GM21423 (cell line): ENCODE data around the gene LRIT3.

ENCODE experiments used
- ATAC-seq: cut with Tn5 transposase; IDR thresholded peaks from one replicate; pipeline ENCODE4 v1.9.1; 2021; ENCODE audit warnings: mild to moderate bottlenecking, moderate library complexity; ENCODE audit not compliant: unreplicated experiment

The LRIT3 gene

DNA sequence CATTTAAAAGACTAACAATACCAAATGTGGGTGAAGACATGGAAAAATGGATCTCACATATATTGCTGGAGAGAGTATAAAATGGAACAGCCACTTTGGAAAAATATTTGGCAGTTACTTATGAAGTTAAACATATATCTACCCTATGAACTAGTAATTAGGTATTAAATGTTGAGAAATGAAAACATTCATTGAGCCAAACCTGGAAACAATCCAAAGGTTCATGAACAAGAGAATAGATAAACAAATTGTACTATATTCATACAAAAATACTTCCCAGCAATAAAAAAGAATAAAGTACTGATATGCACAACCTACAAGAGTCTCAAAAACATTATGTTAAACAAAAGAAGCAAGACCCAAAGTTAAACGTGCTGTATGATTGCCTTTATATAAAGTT is 60.8 kb downstream of the LRIT3 start:
- no peak for ATAC-seq

DNA sequence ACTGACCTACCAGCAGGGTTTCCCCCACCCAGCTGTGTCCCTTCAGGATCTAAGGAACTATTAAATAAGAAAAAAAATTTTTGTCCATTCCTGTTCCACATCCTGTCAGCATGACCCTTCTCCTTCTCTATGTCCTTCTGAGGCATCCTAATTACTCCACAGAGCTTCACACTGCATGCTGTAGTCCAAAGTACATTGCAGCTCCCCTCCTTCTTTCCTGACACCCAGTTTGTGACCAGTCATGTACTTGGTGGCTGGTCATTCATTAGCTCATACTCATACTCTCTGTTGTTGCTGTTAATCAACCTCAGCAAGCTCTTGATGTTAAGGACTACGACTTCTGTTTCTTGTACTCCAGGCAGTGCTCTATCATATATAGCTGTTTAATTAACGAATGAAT is 62.3 kb downstream of the LRIT3 start:
- no peak for ATAC-seq

DNA sequence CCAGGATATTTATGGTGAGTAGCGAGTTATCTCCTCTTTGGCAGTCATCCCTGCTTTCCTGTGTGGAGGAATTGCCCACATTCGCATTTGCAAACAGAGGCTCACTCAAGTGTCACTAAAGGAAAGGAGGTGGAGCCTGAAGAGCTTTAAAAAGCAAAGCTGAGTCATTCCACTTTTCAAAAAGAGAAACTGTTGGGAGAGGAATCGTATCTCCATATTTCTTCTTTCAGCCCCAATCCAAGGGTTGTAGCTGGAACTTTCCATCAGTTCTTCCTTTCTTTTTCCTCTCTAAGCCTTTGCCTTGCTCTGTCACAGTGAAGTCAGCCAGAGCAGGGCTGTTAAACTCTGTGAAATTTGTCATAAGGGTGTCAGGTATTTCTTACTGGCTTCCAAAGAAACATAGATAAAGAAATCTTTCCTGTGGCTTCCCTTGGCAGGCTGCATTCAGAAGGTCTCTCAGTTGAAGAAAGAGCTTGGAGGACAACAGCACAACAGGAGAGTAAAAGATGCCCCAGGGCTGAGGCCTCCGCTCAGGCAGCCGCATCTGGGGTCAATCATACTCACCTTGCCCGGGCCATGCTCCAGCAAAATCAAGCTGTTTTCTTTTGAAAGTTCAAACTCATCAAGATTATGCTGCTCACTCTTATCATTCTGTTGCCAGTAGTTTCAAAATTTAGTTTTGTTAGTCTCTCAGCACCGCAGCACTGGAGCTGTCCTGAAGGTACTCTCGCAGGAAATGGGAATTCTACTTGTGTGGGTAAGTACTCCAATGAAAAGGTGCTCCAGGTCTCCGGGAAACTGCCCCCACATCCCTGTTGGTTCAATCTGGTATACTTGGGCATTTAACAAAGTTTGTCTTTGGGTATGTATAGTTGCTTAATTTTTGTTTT is 65.0 kb downstream of the LRIT3 start, which contains the start of gene EGF:
Gene EGF, plus strand, starts transcription at position 178 of the 890 bp plus-strand sequence. Its CDS starts 453 bp downstream, at position 631.
- ATAC-seq: no peak

DNA sequence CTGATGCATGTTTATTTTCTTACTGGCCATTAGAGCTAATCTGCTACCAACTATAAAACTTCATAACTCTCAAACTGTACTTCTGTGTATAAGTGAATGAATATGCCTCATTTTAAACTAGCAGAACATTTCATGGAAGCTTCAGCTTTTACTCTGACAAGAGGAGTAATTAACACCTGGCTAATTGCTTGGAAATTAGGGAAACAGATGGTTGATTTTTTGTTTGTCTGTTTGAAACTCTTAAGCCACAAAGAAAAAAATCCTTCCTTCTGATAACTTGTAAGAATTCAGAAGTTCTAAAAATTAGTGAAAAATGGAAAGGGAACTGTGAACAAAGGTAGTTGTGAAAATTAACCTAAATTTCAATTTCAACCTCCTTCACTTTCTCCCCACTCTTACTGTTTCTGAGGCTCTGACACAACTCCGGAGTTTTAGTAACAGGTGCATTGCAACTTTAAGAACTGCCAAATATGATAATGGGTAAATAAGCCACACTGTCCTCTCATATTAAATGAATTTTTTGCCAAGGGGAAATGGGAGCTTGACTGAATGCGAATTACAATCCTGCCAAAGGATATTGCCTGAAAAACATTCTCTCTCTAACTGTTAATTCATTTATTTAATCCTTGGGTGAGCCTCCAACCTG is 65.8 kb downstream of the LRIT3 start:
- ATAC-seq: no peak

DNA sequence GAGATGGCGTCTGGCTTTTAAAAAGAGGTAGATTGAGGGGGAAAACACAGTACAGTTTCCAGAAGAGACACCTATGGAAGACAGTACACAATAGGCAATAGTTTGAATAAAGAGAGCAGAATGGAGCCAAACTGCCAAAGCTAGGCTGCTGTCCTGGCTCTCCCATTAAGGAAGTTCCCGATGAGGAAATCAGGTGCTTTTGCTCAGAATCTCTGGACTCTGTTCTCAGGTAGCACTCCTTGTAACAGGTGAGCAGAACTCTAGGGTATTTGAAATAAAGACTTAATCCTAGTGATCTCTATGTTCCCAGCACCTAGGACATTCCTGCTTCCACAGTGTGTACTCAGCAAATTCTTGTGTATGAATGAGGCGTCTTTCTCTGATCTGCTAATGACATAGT is 66.4 kb downstream of the LRIT3 start:
- no peak for ATAC-seq

DNA sequence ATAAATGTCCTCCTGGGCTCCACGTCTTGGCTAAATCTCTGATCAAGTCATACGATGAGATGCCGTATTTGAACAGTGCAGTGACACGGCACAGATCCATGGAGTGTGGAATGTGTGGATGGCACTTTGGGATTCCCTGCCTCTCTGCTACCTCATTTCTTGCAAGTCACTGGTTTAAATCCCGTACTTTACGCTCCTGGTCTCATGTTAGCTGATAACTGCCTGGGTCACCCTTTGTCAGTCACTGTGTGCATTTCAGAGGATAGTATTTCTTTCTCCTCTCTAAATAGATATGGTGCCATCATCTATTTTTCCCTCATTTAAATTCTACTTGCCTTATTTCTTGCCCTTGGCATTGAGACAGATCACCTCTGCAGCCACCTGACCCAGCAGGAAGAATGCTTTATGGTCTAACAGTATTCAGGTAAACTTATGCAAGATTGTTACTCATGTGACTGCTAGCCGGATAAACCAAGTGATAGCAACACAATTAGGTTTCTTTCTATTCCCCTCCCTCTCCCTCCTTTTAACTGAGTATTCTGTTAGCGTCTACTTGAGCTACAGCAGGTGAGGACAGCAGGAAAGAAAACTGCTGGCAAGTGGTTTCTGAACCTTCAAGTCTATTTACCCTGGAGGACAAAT is 67.6 kb downstream of the LRIT3 start:
- ATAC-seq: no peak

DNA sequence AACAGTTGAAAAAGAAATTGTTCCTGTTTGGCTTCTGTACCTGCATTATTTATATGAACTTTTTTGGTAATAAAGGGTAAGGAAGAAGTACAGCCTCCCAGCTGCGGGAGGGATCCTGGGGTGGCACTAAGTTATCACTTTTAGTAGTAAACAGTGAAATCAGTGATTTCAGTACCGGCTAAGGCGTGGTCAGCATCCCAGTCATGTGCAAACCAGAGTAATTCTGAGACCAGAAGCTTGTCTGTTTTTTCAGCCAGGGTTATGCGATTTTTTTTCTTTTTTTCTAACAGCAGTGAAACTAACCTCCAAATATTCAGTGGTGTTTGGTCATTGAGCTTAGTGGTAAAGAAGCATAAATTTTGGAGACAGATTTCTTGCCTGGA is 68.1 kb downstream of the LRIT3 start:
- no peak for ATAC-seq

DNA sequence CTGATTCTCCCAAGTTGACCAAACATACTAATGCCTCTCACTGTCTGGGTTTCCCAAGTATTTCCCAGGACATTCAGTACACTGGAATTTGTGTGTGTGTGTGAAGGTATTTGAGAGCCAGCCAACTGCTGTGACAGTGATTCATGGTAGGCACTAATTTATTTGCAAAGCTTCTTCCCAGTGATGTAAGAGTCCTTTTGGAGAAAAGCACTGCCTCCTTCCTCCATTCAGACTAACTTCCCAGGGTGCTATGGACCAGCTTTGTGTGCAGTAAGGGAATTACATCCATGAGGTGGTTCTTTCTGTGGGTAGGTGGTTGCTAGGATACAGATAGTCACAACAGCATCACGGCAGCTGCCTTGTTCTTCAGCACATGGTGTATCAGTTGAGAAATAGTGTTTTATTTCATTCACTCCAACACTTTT is 73.5 kb downstream of the LRIT3 start:
- ATAC-seq: no peak
